Fibroblast of the aortic adventitia (primary cell): Measurements from ENCODE around the gene PARP1. TPM values are rescaled to one million over a fixed set of nuclear protein-coding genes. Genes with fewer than 3 reads are reported as not detected.

Source experiments
- DNase-seq: peaks from one replicate; pipeline ENCODE4 v3.0.0-alpha.2; 2010; ENCODE audit warnings: low read depth
- H3K4me3 ChIP-seq: 2 replicates; pipeline ENCODE4 v1.5.1; 2011; ENCODE audit warnings: low read depth, mild to moderate bottlenecking, control low read depth, low read length, moderate library complexity
- total RNA-seq: library from RNA; depleted of rRNA; stranded (reverse); fragments of >200 nt; gene quantifications from 2 replicates; pipeline ENCODE4 v1.2.3, GENCODE V29; 2012; ENCODE audit warnings: low replicate concordance
- TF ChIP-seq, protein P1 (sequence below): IDR thresholded peaks from 2 replicates; pipeline ENCODE4 v1.5.1; 2011; ENCODE audit warnings: mild to moderate bottlenecking, low read length, control low read depth, inconsistent platforms; ENCODE audit not compliant: insufficient read depth

The PARP1 gene
- total RNA-seq, 1 donor: 67.8 TPM

DNA sequence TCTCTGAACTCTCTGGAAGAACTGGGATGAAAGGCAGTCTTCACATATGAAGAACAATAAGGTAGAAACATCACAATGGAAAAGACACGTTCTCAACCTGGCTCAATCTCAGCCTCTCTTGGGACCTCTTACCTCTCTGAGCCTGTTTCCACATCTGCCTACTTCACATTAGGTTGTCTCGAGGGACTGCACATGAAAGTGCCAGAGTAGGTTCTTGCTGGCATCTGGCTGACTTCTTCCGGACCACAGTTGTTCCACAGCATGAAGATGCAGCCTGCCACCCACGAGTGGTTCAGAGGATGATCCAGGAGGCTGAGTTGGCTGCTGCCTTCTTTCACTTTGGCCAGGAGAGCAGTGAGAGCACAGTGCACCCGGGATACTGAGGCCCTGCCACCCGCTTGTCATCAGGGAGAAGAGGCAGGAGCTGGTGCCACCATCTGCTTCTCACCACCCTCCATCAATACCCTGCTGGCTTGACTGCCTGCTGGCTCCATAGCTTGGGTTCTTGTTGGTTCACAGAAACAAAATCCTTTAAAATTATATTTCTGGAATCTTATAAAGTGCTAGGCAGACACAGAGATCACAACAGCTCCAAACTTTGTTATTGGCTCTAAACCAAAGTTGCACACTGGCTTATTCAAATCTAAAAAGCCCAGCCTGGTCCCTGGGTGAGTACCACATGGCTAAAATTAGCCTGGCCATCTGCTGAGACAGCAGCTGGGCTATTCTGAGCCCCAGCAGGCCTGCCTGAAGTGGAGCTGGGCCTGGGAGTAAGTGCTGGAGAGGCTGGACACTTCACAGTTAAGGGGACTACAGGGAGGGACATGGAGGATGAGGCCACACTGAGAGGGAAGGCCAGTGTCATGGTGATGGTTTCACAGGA lies 52.0 kb downstream of the PARP1 start:
- DNase-seq: no peak
- H3K4me3 ChIP-seq: no peak overlapping the region
- TF ChIP-seq, protein P1, sequence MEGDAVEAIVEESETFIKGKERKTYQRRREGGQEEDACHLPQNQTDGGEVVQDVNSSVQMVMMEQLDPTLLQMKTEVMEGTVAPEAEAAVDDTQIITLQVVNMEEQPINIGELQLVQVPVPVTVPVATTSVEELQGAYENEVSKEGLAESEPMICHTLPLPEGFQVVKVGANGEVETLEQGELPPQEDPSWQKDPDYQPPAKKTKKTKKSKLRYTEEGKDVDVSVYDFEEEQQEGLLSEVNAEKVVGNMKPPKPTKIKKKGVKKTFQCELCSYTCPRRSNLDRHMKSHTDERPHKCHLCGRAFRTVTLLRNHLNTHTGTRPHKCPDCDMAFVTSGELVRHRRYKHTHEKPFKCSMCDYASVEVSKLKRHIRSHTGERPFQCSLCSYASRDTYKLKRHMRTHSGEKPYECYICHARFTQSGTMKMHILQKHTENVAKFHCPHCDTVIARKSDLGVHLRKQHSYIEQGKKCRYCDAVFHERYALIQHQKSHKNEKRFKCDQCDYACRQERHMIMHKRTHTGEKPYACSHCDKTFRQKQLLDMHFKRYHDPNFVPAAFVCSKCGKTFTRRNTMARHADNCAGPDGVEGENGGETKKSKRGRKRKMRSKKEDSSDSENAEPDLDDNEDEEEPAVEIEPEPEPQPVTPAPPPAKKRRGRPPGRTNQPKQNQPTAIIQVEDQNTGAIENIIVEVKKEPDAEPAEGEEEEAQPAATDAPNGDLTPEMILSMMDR: no peak

DNA sequence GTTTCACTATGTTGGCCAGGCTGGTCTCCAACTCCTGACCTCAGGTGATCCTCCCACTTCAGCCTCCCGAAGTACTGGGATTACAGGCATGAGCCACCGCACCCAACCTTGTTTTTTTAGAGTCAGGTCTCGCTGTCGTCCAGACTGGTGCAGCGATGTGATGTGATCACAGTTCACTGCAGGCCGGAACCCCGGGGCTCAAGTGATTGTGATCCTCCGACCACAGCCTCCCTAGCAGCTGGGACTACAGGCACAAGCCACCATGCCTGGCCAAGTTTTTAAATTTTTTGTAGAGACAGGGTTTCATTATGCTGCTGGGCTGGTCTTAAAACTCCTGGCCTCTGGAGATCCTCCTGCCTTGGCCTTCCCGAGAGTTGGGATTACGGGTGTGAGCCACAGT lies 52.9 kb downstream of the PARP1 start:
- no peak overlapping the region for H3K4me3 ChIP-seq
- DNase-seq: no peak

DNA sequence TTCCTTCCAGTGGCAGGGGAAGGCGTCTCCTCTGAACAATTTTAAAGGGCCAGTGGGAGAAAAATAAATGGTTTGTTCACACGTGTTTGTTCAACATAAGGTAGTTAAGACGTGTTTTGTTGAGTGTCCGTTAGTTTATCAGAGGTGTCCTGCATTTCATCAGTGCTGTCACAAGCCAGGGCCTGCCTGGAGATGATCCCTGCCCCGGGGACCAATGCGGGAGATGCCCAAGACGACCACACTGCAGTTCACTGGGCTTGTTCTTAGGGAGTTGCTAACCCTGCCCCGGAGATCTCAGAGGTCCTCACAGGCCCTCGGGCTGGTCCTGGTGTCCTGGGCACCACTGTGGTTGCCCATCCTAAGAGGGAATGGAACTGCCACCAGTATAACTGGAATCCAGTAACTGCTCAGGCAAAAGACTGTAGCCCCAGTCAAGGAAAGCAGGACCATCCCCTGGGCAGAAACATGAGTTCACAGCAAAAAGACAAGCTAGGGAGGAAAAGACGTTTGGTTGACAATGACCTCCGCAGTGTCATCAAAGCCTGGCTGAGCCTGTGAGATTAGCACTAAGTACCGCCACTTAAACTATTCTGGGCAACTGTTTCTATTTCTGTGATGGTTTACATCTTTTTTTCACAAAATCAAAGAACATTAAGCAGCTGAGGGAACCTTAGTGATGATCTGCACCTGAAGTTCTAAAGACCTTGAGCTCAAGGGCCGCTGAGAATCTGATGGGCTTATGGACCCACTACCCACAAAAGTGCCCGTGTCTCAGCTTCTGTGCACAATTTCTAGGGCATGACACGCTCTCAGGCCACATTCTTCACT lies 54.0 kb downstream of the PARP1 start:
- no peak for DNase-seq
- H3K4me3 ChIP-seq: no peak overlapping the region
- TF ChIP-seq, protein P1: no peak

More for the DNA sequence above, 52.9 kb downstream of the PARP1 start:
- TF ChIP-seq, protein P1: no peak

DNA sequence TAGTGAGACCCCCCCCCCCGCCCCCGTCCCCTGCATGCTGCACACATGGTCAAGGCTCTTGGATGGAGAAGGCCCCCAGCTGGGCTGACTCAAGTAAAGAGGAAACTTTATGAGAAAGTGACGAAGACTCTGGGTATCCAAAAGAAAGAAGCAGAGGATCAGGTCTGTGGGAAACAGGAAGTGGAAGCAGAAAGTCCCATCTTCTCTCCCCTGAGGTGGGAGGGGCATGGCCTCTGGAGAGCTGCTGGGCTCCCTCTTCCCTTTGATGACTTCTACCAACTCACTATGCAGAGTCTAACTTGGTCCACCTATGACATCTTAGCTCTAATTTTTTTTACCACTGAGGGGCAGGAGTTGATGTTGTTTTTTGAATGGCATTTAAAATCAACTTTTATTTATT lies 56.2 kb downstream of the PARP1 start:
- H3K4me3 ChIP-seq: no peak overlapping the region
- TF ChIP-seq, protein P1: no peak
- DNase-seq: no peak

DNA sequence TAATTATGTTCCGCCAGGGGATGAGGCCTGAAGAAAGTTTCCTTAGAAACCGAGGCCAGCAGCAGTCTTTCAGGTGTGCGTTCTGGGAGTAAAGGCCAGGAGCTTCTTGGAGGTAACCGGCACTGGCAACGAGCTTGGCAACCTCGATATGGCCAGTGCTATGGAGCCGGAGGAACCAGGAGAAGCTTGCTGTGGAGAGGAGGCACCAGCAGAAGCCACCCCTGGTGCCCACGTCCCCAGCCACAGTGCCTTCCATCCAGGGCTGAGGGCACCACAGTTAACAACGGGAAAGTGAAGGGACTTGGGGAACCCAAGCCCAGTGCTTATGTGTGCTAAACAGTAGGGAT lies 57.4 kb downstream of the PARP1 start:
- DNase-seq: no peak
- H3K4me3 ChIP-seq: no peak overlapping the region
- TF ChIP-seq, protein P1: no peak

DNA sequence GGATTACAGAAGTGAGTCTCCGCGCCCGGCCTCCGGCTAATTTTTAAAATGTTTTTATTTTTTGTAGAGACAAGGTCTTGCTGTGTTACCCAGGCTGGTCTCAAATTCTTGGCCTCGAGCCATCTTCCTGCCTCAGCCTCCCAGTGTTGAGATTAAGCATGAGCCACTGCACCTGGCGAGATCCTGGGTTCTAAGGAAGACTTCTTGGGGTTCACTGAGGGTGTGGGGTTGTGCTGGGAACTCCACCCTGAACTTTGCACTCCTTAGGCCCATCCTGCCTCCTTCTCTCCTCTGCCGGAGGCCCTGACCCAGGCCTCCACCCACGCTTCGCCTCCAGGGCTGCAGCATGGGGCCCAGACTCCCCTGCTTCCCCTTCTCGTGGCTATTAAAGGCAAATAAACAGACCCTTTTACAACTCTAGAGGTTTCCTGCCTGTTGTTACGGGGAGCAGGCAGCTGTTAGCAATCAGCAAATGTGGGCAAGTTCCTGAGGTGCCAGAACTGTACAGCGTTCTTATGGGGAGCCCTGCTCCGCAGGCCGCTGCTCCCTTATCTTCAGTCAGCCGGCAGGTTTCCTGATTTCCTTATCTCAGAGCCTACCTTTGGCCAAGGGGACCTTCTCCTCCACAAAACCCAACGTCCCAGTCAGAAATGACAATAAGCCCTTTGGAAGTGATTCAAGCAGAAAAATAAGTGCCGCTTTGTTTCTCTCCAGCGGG lies 57.9 kb downstream of the PARP1 start:
- TF ChIP-seq, protein P1: no peak
- no peak for DNase-seq
- no peak overlapping the region for H3K4me3 ChIP-seq
